HG02623 (cell line): ENCODE data around the gene PRELID2.
"Not testable (repeated sequence)": the region's sequence is repeated elsewhere in the genome, so short reads cannot be mapped to it uniquely, and the experiment has no call there.

Source experiments
- ATAC-seq: cut with Tn5 transposase; IDR thresholded peaks from one replicate; pipeline ENCODE4 v1.9.1; 2021; ENCODE audit warnings: moderate library complexity; ENCODE audit not compliant: unreplicated experiment

PRELID2 gene

GRCh38 chr5:145834917-145835847 lies at the start of gene PRELID2:
Gene PRELID2 (minus strand): TSS chr5:145835342. CDS start chr5:145835251, 91 bp downstream.
- peak; percentile 66 for ATAC-seq

GRCh38 chr5:145874765-145875164 lies 39.6 kb upstream of the PRELID2 start:
- ATAC-seq = no peak

- ATAC-seq = no peak
These were observed 37.8 kb upstream of the PRELID2 start, which contains the start of gene GRXCR2 for GRCh38 chr5:145872914-145873313. Gene GRXCR2 (minus strand): TSS chr5:145873014. CDS start chr5:145872968, 46 bp downstream.

DNA sequence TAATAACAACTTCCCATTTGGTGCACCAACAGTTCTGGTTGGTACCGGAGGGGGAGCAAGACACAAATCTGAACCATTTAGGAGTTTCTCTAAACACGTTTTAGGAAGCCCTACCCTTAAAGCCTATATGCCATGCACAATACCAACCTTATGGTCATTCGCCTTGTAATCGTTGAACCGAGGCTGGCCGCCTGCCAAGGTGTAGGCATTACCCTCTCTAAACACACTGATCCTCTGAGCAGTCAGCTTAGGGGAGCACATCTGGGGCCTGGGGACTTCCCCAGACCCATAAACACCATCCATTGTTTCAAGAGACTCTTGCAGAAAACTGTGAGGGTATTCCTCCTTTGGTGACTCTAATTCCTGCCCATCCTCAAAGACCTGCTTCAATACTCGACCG lies 37.3 kb upstream of the PRELID2 start:
- no peak for ATAC-seq

DNA sequence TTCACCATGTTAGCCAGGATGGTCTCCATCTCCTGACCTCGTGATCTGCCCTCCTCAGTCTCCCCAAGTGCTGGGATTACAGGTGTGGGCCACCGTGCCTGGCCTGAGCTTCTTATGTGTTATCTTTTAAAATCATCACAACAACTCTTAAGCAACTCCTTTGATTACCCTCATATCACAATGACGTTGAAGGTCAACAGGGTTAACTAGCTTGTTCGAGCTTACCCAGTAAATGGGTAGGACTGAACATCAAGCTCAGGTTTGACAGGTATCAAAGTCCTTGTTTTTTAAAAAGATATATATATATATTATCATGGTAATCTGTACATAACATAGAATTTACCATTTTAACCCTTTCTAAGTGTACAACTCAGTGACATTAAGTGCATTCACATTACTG lies 34.6 kb upstream of the PRELID2 start:
- ATAC-seq = no peak

DNA sequence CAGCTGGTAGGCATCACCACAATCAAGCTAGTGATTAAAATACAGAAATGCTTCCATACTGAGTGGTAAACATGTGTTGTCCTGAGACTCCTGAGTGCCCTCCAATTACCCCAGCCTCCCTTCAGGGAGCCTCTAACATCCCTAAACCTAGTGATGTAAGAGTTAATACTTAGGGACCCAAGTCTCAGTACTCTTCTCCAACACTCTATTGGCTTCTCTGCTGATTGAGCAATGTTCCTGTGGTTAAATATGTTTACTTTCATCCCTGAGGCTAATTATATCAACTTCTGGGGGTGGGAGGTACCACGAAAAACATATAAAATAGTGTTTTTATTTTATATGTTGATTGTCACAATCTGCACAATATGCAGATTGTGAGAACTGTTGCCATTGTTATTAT lies 32.7 kb upstream of the PRELID2 start:
- ATAC-seq = no peak

DNA sequence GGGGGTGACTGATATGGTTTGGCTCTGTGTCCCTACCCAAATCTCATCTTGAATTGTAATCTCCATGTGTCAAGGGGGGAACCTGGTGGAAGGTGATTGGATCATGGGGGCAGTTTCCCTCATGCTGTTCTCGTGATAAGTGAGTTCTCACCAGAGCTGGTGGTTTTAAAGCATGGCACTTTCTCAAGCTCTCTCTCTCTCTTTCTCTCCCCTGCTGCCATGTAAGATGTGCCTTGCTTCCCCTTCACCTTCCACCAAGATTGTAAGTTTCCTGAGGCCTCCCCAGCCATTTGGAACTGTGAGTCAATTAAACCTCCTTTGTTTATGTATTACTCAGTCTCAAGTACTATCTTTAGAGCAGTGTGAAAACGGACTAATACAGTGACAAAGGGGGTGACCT lies 29.3 kb upstream of the PRELID2 start:
- not testable (repeated sequence) for ATAC-seq

DNA sequence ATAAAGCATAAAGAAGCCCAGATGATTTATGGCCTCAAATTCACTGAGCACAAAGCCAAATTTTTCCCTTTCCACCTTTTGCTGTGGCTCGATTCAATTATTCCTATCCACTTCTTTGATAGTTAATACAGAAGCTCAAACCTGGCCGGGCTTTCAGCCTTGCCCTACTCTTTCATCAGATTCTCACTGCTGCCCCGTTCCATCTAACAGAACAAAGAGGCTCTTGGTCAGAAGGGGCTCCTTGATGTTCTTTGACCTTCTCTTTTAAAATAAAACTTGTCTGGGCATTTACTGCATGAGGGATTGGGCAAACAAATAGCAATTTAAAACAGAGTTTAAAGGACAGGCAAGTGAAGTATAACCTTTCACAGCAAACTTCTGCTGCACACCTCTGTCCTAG lies 27.9 kb upstream of the PRELID2 start:
- ATAC-seq = no peak

DNA sequence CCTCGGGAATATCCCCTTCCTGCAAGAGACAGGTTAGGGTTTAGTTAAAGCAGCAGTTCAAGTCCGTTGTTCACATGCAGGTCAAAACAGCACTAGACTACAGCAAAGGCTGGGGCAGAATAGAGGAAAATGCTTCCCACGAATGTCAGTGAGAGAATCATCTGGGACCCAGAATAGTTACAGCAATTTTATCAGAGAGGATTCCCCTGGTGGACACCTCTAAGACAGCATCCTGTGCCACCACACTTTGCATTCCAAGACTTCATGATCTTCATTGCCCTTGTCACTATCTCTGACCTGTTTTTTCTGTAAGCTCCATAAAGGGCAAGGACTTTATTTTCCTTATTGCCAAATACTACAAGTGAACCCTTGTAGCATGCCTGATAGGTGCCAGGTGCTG lies 24.8 kb upstream of the PRELID2 start:
- ATAC-seq = no peak

DNA sequence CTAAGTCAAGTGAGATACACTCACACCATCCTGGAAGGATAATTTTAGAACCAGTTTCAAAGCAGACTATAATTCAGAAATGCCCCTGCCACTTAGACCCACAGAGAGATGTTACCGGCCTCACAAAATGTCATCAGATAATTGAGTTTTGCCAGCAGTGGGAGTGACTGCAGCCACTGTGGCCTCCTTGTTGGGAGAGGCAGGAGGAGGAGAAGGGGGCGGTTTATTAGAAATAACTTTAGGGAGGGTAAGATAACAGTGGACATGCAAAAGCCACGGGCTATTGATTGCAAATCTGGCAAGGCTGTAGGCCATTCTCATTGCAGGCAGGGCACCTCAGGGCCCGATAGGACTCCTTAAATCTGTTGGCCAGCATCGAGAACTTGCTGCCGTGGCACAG lies 24.3 kb upstream of the PRELID2 start:
- no peak for ATAC-seq

DNA sequence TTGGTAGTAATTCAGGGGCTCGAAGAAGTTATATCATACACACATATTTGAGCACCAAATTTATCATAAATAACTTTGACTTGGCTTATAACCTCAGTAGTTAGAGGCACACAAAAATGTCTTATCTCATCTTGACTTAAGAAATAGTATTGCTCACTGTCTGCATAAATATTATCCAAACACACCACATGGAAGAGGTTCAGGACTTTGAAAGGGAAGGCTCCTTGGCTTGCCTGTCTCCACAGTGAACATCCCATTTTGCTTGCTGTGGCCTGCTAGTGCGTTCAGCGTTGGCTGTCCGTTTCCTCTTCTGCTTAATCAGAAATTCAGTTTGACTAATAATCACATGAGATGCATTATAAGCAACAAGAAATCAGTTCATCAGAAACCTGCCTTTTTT lies 23.8 kb upstream of the PRELID2 start:
- no peak for ATAC-seq

GRCh38 chr5:145856285-145856818 lies 21.2 kb upstream of the PRELID2 start:
- no peak for ATAC-seq

- no peak for ATAC-seq
These were observed 20.7 kb upstream of the PRELID2 start for GRCh38 chr5:145855763-145856267.

DNA sequence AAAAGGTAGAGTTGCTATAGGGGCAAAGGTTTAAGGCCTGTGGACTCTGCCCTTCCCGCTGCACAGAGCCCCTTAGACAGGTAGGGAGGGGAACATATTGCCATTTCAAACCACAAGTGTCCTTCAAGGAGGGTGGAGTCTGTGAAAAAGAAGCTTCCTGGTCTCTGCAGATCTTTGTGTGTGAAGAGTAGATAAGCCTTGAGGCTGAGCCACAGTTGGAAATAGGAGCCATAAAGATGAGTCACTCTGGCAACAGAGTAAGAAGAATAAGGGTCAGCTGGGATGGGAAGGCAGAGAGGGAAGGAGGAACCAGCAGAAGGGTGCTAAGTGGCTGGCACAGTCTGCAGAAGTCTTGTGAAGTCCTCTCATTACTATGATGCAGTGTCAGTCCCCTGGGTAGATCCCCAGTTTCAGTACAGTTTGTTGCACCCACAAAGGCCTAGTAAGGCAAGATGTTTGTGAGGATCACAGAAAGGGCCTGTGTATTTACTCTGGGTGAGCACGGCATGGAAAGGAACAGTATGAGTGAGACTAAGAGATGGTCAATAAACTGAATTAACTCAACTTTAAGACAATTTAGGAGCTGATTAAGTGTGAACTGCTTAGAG lies 19.6 kb upstream of the PRELID2 start:
- no peak for ATAC-seq

DNA sequence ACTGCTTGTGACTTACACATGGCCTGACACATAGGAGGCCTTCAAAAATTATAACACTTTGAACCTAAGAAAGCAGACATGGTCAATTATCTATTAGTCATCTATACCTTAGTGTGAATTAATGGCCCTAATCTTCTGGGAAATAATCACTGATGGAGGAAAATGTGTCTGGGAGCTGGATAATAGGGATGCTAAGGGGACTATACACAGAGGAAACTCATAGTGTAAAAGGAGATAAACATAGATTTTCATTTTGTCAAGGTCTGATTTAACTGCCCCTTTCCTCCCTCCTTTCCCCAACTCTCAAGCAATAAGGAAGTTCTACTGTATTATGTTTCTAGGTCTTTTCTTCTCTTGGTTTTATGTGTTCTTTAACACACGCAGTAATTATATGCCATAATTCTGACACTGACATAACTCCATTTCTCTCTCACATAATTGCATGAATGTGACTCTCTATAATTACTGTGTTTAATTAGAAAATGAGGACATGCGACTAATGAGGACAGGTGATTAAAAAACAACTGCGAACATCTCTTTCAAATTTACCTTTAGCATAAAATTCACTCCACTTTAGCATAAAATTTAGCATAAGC lies 18.7 kb upstream of the PRELID2 start:
- ATAC-seq = no peak

GRCh38 chr5:145852990-145853389 lies 17.8 kb upstream of the PRELID2 start:
- ATAC-seq = no peak

GRCh38 chr5:145848854-145849253 lies 13.7 kb upstream of the PRELID2 start:
- no peak for ATAC-seq

GRCh38 chr5:145847499-145848497 lies 12.7 kb upstream of the PRELID2 start:
- no peak for ATAC-seq

DNA sequence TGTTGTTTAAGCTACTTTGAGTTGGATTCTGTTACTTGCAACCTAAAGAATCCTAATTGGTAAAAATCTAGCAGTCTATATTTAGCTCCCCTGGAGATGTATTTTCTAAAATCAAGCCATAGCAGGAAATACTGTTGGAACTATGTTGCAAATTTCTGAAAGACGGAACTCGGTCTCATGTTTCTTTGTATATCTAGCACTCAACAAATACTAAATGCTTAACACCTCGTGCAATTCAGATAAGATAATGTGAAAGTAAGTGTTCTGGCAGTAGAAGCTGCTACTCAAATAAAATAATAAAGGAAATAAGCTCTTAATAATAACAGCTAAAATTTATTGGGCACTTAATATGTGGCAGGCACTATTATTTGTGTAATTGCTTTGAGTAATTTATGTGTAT lies 10.9 kb upstream of the PRELID2 start:
- no peak for ATAC-seq

- no peak for ATAC-seq
These were observed 6.2 kb upstream of the PRELID2 start for GRCh38 chr5:145841299-145841698.
